NCI-H2029 (cell line): ENCODE measurements around the gene STAG3.
"Not testable (repeated sequence)": the region's sequence is repeated elsewhere in the genome, so short reads cannot be mapped to it uniquely, and the experiment has no call there.

ENCODE experiments used
- DNase-seq: peaks from one replicate; lab custom pipeline; 2025; lab: John Stamatoyannopoulos, UW

The STAG3 gene

GRCh38 chr7:100177045-100178001 lies at the start of gene STAG3, which contains the start of gene GPC2:
Gene STAG3 (plus strand): TSS chr7:100177918. CDS start chr7:100180557, 2,639 bp downstream.
Gene GPC2 (minus strand): TSS chr7:100177381. CDS start chr7:100177199, 182 bp downstream.
- DNase-seq: peak; percentile 95

GRCh38 chr7:100128637-100128963 lies 49.1 kb upstream of the STAG3 start:
- DNase-seq: no peak

- DNase-seq: peak; percentile 80
Observed at GRCh38 chr7:100130220-100130607, 47.5 kb upstream of the STAG3 start.

- DNase-seq: peak; percentile 68
Observed at GRCh38 chr7:100130608-100131453, 46.9 kb upstream of the STAG3 start.

GRCh38 chr7:100132126-100132525 lies 45.6 kb upstream of the STAG3 start:
- peak; percentile 65 for DNase-seq

- peak; percentile 49 for DNase-seq
Observed at GRCh38 chr7:100132697-100133151, 45.0 kb upstream of the STAG3 start.

- DNase-seq: peak; percentile 58
Observed at GRCh38 chr7:100137851-100138760, 39.6 kb upstream of the STAG3 start.

- no peak for DNase-seq
Observed at GRCh38 chr7:100141555-100141949, 36.2 kb upstream of the STAG3 start.

- DNase-seq: no peak
Observed at GRCh38 chr7:100142461-100142860, 35.3 kb upstream of the STAG3 start.

- not testable (repeated sequence) for DNase-seq
Observed at GRCh38 chr7:100146350-100146749, 31.4 kb upstream of the STAG3 start.

- no peak for DNase-seq
Observed at GRCh38 chr7:100147278-100147677, 30.4 kb upstream of the STAG3 start.

- DNase-seq: no peak
Observed at GRCh38 chr7:100148225-100148558, 29.5 kb upstream of the STAG3 start.

GRCh38 chr7:100148559-100149328 lies 29.0 kb upstream of the STAG3 start, which contains the start of gene LAMTOR4:
Gene LAMTOR4 (plus strand): TSS chr7:100148918. CDS start chr7:100148973, 55 bp downstream.
- peak; percentile 98 for DNase-seq

- no peak for DNase-seq
Observed at GRCh38 chr7:100152404-100152803, 25.3 kb upstream of the STAG3 start.

GRCh38 chr7:100152937-100153666 lies 24.6 kb upstream of the STAG3 start:
- no peak for DNase-seq

- DNase-seq: no peak
Observed at GRCh38 chr7:100153708-100154535, 23.8 kb upstream of the STAG3 start.

- no peak for DNase-seq
Observed at GRCh38 chr7:100154651-100155491, 22.8 kb upstream of the STAG3 start.
